Measurements from ENCODE around the gene COASY.
A peak's percentile ranks its signal among the peaks of the same experiment; 100 is the strongest.
"Not testable (repeated sequence)": the region's sequence is repeated elsewhere in the genome, so short reads cannot be mapped to it uniquely, and the experiment has no call there.

COASY gene

GRCh38 chr17:42541041-42541833 lies 20.7 kb upstream of the COASY start:
- H2AFZ ChIP-seq (ENCODE audit: low read length), result no peak overlapping the region

GRCh38 chr17:42543190-42544079 lies 18.5 kb upstream of the COASY start:
- no peak overlapping the region for H3K4me2 ChIP-seq (ENCODE audit: low read depth, low read length, poor library complexity, severe bottlenecking)
- no peaks in the 10 kb centered on the region; the same call in 1 of the 2 replicates for H3K36me3 ChIP-seq (ENCODE audit: insufficient read depth, low read length)
- no peaks in the 10 kb centered on the region for H3K27me3 ChIP-seq (ENCODE audit: insufficient read depth, low read length, poor library complexity, severe bottlenecking)
- H3K4me1 ChIP-seq (ENCODE audit: insufficient read depth, low read length, poor library complexity, severe bottlenecking), result peaks cover 10% of the 10 kb centered on the region
- no peaks in the 10 kb centered on the region for H3K9me3 ChIP-seq (ENCODE audit: insufficient read depth, low read depth, low read length)
- H3F3A ChIP-seq (ENCODE audit: low read depth), result no peaks in the 10 kb centered on the region
- TF ChIP-seq EZH2phosphoT487 (IDR thresholded peaks at IDR 0.05; ENCODE audit: borderline replicate concordance) (no peak), CTCF (conservative IDR thresholded peaks at IDR 0.05; ENCODE audit: low read length) (no peak)
- no peaks in the 10 kb centered on the region for H4K20me1 ChIP-seq (ENCODE audit: insufficient read depth, low read length, poor library complexity, severe bottlenecking)
- no peak overlapping the region for H3K9ac ChIP-seq (ENCODE audit: low read depth, low read length, poor library complexity, severe bottlenecking)
- H3K9me2 ChIP-seq (replicated peaks; ENCODE audit: low read depth, low read length), result no peaks in the 10 kb centered on the region
- H2AFZ ChIP-seq (ENCODE audit: low read length), result no peak overlapping the region
- H3K4me3 ChIP-seq (ENCODE audit: low read length, poor library complexity, severe bottlenecking), result no peak overlapping the region
- peaks cover 3% of the 10 kb centered on the region; the same call in 1 of the 2 replicates for H3K79me2 ChIP-seq (ENCODE audit: insufficient read depth, low read length)

More at GRCh38 chr17:42541041-42541833, 20.7 kb upstream of the COASY start:
- no peak for TF ChIP-seq CTCF (conservative IDR thresholded peaks at IDR 0.05; ENCODE audit: low read length)
- no peak for TF ChIP-seq EZH2phosphoT487 (IDR thresholded peaks at IDR 0.05; ENCODE audit: borderline replicate concordance)
- Histone ChIP-seq H3K9me3 (ENCODE audit: insufficient read depth, low read depth, low read length) (no peaks in the 10 kb centered on the region), H3K4me3 (ENCODE audit: low read length, poor library complexity, severe bottlenecking) (no peak overlapping the region), H3F3A (ENCODE audit: low read depth) (no peaks in the 10 kb centered on the region), H4K20me1 (ENCODE audit: insufficient read depth, low read length, poor library complexity, severe bottlenecking) (peaks cover 8% of the 10 kb centered on the region), H3K9me2 (replicated peaks; ENCODE audit: low read depth, low read length) (no peaks in the 10 kb centered on the region), H3K79me2 (ENCODE audit: insufficient read depth, low read length) (peaks cover 21% of the 10 kb centered on the region), H3K4me1 (ENCODE audit: insufficient read depth, low read length, poor library complexity, severe bottlenecking) (peaks cover 26% of the 10 kb centered on the region), H3K27me3 (ENCODE audit: insufficient read depth, low read length, poor library complexity, severe bottlenecking) (no peaks in the 10 kb centered on the region), H3K36me3 (ENCODE audit: insufficient read depth, low read length) (no peaks in the 10 kb centered on the region; the same call in 1 of the 2 replicates), H3K4me2 (ENCODE audit: low read depth, low read length, poor library complexity, severe bottlenecking) (peak overlapping the region; percentile 46), H3K9ac (ENCODE audit: low read depth, low read length, poor library complexity, severe bottlenecking) (peak overlapping the region; percentile 2)

GRCh38 chr17:42544874-42545283 lies 17.1 kb upstream of the COASY start:
- Histone ChIP-seq H4K20me1 (ENCODE audit: insufficient read depth, low read length, poor library complexity, severe bottlenecking) (no peaks in the 10 kb centered on the region), H3F3A (ENCODE audit: low read depth) (no peaks in the 10 kb centered on the region), H3K79me2 (ENCODE audit: insufficient read depth, low read length) (no peaks in the 10 kb centered on the region), H3K9me2 (replicated peaks; ENCODE audit: low read depth, low read length) (no peaks in the 10 kb centered on the region), H3K27me3 (ENCODE audit: insufficient read depth, low read length, poor library complexity, severe bottlenecking) (no peaks in the 10 kb centered on the region), H3K9me3 (ENCODE audit: insufficient read depth, low read depth, low read length) (no peaks in the 10 kb centered on the region), H3K9ac (ENCODE audit: low read depth, low read length, poor library complexity, severe bottlenecking) (no peak overlapping the region), H3K4me2 (ENCODE audit: low read depth, low read length, poor library complexity, severe bottlenecking) (no peak overlapping the region), H2AFZ (ENCODE audit: low read length) (no peak overlapping the region), H3K4me1 (ENCODE audit: insufficient read depth, low read length, poor library complexity, severe bottlenecking) (peaks cover 10% of the 10 kb centered on the region), H3K4me3 (ENCODE audit: low read length, poor library complexity, severe bottlenecking) (no peak overlapping the region), H3K36me3 (ENCODE audit: insufficient read depth, low read length) (no peaks in the 10 kb centered on the region; the same call in 1 of the 2 replicates)
- TF ChIP-seq EZH2phosphoT487 (IDR thresholded peaks at IDR 0.05; ENCODE audit: borderline replicate concordance) (no peak), CTCF (conservative IDR thresholded peaks at IDR 0.05; ENCODE audit: low read length) (no peak)

GRCh38 chr17:42545755-42546505 lies 16.0 kb upstream of the COASY start:
- not testable (repeated sequence) for H3K4me2 ChIP-seq (ENCODE audit: low read depth, low read length, poor library complexity, severe bottlenecking); H3K79me2 ChIP-seq (ENCODE audit: insufficient read depth, low read length); H3K4me1 ChIP-seq (ENCODE audit: insufficient read depth, low read length, poor library complexity, severe bottlenecking); H3K9me2 ChIP-seq (replicated peaks; ENCODE audit: low read depth, low read length); H2AFZ ChIP-seq (ENCODE audit: low read length); H4K20me1 ChIP-seq (ENCODE audit: insufficient read depth, low read length, poor library complexity, severe bottlenecking); H3K27me3 ChIP-seq (ENCODE audit: insufficient read depth, low read length, poor library complexity, severe bottlenecking); H3K9me3 ChIP-seq (ENCODE audit: insufficient read depth, low read depth, low read length); H3K9ac ChIP-seq (ENCODE audit: low read depth, low read length, poor library complexity, severe bottlenecking); H3K4me3 ChIP-seq (ENCODE audit: low read length, poor library complexity, severe bottlenecking); H3F3A ChIP-seq (ENCODE audit: low read depth); H3K36me3 ChIP-seq (ENCODE audit: insufficient read depth, low read length)
